GM12874 (cell line): ENCODE results near the gene ABCB11.

Experiments used
- CTCF ChIP-seq: IDR thresholded peaks from 2 replicates; pipeline ENCODE4 v1.5.1; 2011; ENCODE audit warnings: low read depth, mild to moderate bottlenecking, control low read depth, low read length, moderate library complexity; ENCODE audit not compliant: insufficient read depth

Gene ABCB11

GRCh38 chr2:169049142-169049541 is 18.0 kb upstream of the ABCB11 start:
- no peak for TF ChIP-seq CTCF

GRCh38 chr2:169047256-169048250 is 16.4 kb upstream of the ABCB11 start:
- TF ChIP-seq CTCF = no peak

- no peak for TF ChIP-seq CTCF
Observed at GRCh38 chr2:169046440-169047151, 15.5 kb upstream of the ABCB11 start.

GRCh38 chr2:169042856-169043255 is 11.7 kb upstream of the ABCB11 start:
- no peak for TF ChIP-seq CTCF

GRCh38 chr2:169041594-169041993 is 10.5 kb upstream of the ABCB11 start:
- no peak for TF ChIP-seq CTCF

GRCh38 chr2:169039702-169040101 is 8.6 kb upstream of the ABCB11 start:
- no peak for TF ChIP-seq CTCF

GRCh38 chr2:169038338-169038757 is 7.2 kb upstream of the ABCB11 start:
- no peak for TF ChIP-seq CTCF
